Dendritic cell treated with granulocyte-macrophage colony-stimulating factor and Interleukin-4, amounts not matched to agents 40 ng/mL and 50 ng/mL, for 4 days (primary cell): ENCODE measurements around the gene POU6F2.

ENCODE experiments used
- H3K27ac Mint-ChIP-seq: one replicate; pipeline ENCODE4 v1.8.0; 2022; ENCODE audit warnings: mild to moderate bottlenecking, mixed read lengths
- H3K27me3 Mint-ChIP-seq: one replicate; pipeline ENCODE4 v1.8.0; 2022; ENCODE audit warnings: mild to moderate bottlenecking, mixed read lengths
- H3K36me3 Mint-ChIP-seq: one replicate; pipeline ENCODE4 v1.8.0; 2022; ENCODE audit warnings: low read depth, mixed read lengths
- H3K4me1 Mint-ChIP-seq: one replicate; pipeline ENCODE4 v1.8.0; 2022; ENCODE audit warnings: low read depth, mixed read lengths
- H3K4me3 Mint-ChIP-seq: one replicate; pipeline ENCODE4 v1.8.0; 2022; ENCODE audit warnings: mild to moderate bottlenecking, moderate library complexity, mixed read lengths
- H3K9me3 Mint-ChIP-seq: one replicate; pipeline ENCODE4 v1.8.0; 2022; ENCODE audit warnings: mixed read lengths
- intact Hi-C: fragments of 100-400 bp; cut with micrococcal nuclease; formaldehyde crosslinking; loops from one replicate; pipeline ENCODE4 v1.15.0; 2022

POU6F2 gene

GRCh38 chr7:39069031-39069430 is 91.3 kb downstream of the POU6F2 start:
- no peaks in the 10 kb centered on the region for H3K9me3 Mint-ChIP-seq
- no peak overlapping the region for H3K4me3 Mint-ChIP-seq
- intact Hi-C loops: no loop called here
- peaks cover 1% of the 10 kb centered on the region for H3K27me3 Mint-ChIP-seq
- no peak overlapping the region for H3K27ac Mint-ChIP-seq
- no peaks in the 10 kb centered on the region for H3K36me3 Mint-ChIP-seq
- H3K4me1 Mint-ChIP-seq: peaks cover 20% of the 10 kb centered on the region

- H3K4me1 Mint-ChIP-seq: peaks cover 20% of the 10 kb centered on the region
Measured at GRCh38 chr7:39069896-39070881, 92.5 kb downstream of the POU6F2 start.

GRCh38 chr7:39071116-39071515 is 93.4 kb downstream of the POU6F2 start:
- Mint-ChIP-seq H3K27ac (no peak overlapping the region), H3K27me3 (peaks cover 1% of the 10 kb centered on the region), H3K4me1 (peaks cover 20% of the 10 kb centered on the region), H3K36me3 (no peaks in the 10 kb centered on the region), H3K9me3 (no peaks in the 10 kb centered on the region), H3K4me3 (no peak overlapping the region)
- intact Hi-C loops: no loop called here

More at GRCh38 chr7:39069896-39070881, 92.5 kb downstream of the POU6F2 start:
- no peaks in the 10 kb centered on the region for H3K36me3 Mint-ChIP-seq
- peak overlapping the region; percentile 69 for H3K27ac Mint-ChIP-seq
- intact Hi-C loops: no loop called here
- peaks cover 1% of the 10 kb centered on the region for H3K27me3 Mint-ChIP-seq
- no peak overlapping the region for H3K4me3 Mint-ChIP-seq
- H3K9me3 Mint-ChIP-seq: no peaks in the 10 kb centered on the region

GRCh38 chr7:39073432-39073831 is 95.7 kb downstream of the POU6F2 start:
- no peak overlapping the region for H3K4me3 Mint-ChIP-seq
- intact Hi-C loops: no loop called here
- no peaks in the 10 kb centered on the region for H3K36me3 Mint-ChIP-seq
- no peak overlapping the region for H3K27ac Mint-ChIP-seq
- H3K27me3 Mint-ChIP-seq: peaks cover 1% of the 10 kb centered on the region
- no peaks in the 10 kb centered on the region for H3K9me3 Mint-ChIP-seq
- H3K4me1 Mint-ChIP-seq: peaks cover 20% of the 10 kb centered on the region

GRCh38 chr7:39075210-39075609 is 97.5 kb downstream of the POU6F2 start:
- H3K4me3 Mint-ChIP-seq: no peak overlapping the region
- no peak overlapping the region for H3K27ac Mint-ChIP-seq
- H3K4me1 Mint-ChIP-seq: peaks cover 7% of the 10 kb centered on the region
- no peaks in the 10 kb centered on the region for H3K36me3 Mint-ChIP-seq
- H3K9me3 Mint-ChIP-seq: no peaks in the 10 kb centered on the region
- intact Hi-C loops: no loop called here
- H3K27me3 Mint-ChIP-seq: peaks cover 1% of the 10 kb centered on the region

GRCh38 chr7:39083781-39084180 is 106.1 kb downstream of the POU6F2 start:
- no peak overlapping the region for H3K27ac Mint-ChIP-seq
- H3K27me3 Mint-ChIP-seq: peaks cover 12% of the 10 kb centered on the region
- peaks cover 5% of the 10 kb centered on the region for H3K4me1 Mint-ChIP-seq
- no peak overlapping the region for H3K4me3 Mint-ChIP-seq
- intact Hi-C loops: no loop called here
- no peaks in the 10 kb centered on the region for H3K36me3 Mint-ChIP-seq
- no peaks in the 10 kb centered on the region for H3K9me3 Mint-ChIP-seq

- Mint-ChIP-seq H3K9me3 (no peaks in the 10 kb centered on the region), H3K27ac (no peak overlapping the region), H3K36me3 (no peaks in the 10 kb centered on the region), H3K4me3 (no peak overlapping the region), H3K4me1 (peaks cover 5% of the 10 kb centered on the region), H3K27me3 (peaks cover 12% of the 10 kb centered on the region)
- intact Hi-C loops: no loop called here
Measured at GRCh38 chr7:39084349-39084748, 106.6 kb downstream of the POU6F2 start.

GRCh38 chr7:39085189-39085588 is 107.5 kb downstream of the POU6F2 start:
- Mint-ChIP-seq H3K9me3 (no peaks in the 10 kb centered on the region), H3K4me1 (peaks cover 5% of the 10 kb centered on the region), H3K36me3 (no peaks in the 10 kb centered on the region), H3K27me3 (peaks cover 12% of the 10 kb centered on the region), H3K4me3 (no peak overlapping the region), H3K27ac (no peak overlapping the region)
- intact Hi-C loops: no loop called here

- Mint-ChIP-seq H3K9me3 (no peaks in the 10 kb centered on the region), H3K36me3 (no peaks in the 10 kb centered on the region), H3K27ac (no peak overlapping the region), H3K27me3 (peaks cover 12% of the 10 kb centered on the region), H3K4me1 (peaks cover 5% of the 10 kb centered on the region), H3K4me3 (no peak overlapping the region)
- intact Hi-C loops: no loop called here
Measured at GRCh38 chr7:39085590-39086049, 107.9 kb downstream of the POU6F2 start.

- Mint-ChIP-seq H3K9me3 (no peaks in the 10 kb centered on the region), H3K36me3 (no peaks in the 10 kb centered on the region), H3K27ac (no peak overlapping the region), H3K27me3 (peaks cover 12% of the 10 kb centered on the region), H3K4me1 (peaks cover 5% of the 10 kb centered on the region), H3K4me3 (no peak overlapping the region)
- intact Hi-C loops: no loop called here
Measured at GRCh38 chr7:39086638-39087360, 109.1 kb downstream of the POU6F2 start.

- Mint-ChIP-seq H3K27me3 (peaks cover 8% of the 10 kb centered on the region), H3K4me3 (no peak overlapping the region), H3K9me3 (no peaks in the 10 kb centered on the region), H3K4me1 (peaks cover 5% of the 10 kb centered on the region), H3K36me3 (no peaks in the 10 kb centered on the region), H3K27ac (no peak overlapping the region)
- intact Hi-C loops: no loop called here
Measured at GRCh38 chr7:39088730-39089593, 111.3 kb downstream of the POU6F2 start.

GRCh38 chr7:39091145-39091544 is 113.4 kb downstream of the POU6F2 start:
- H3K4me1 Mint-ChIP-seq: no peaks in the 10 kb centered on the region
- intact Hi-C loops: loop anchor here (10.0 kb wide), 1 partner anchor 276 kb away; no protein-coding TSS in a partner anchor
- no peak overlapping the region for H3K27ac Mint-ChIP-seq
- no peaks in the 10 kb centered on the region for H3K27me3 Mint-ChIP-seq
- no peaks in the 10 kb centered on the region for H3K36me3 Mint-ChIP-seq
- H3K9me3 Mint-ChIP-seq: no peaks in the 10 kb centered on the region
- no peak overlapping the region for H3K4me3 Mint-ChIP-seq

- Mint-ChIP-seq H3K4me1 (no peaks in the 10 kb centered on the region), H3K27me3 (no peaks in the 10 kb centered on the region), H3K9me3 (no peaks in the 10 kb centered on the region), H3K27ac (no peak overlapping the region), H3K4me3 (no peak overlapping the region), H3K36me3 (no peaks in the 10 kb centered on the region)
- intact Hi-C loops: loop anchor here (10.0 kb wide), 1 partner anchor 277 kb away; no protein-coding TSS in a partner anchor
Measured at GRCh38 chr7:39091774-39092173, 114.1 kb downstream of the POU6F2 start.
